Measurements from ENCODE around the gene UNC5C.

- TF ChIP-seq CTCF (conservative IDR thresholded peaks at IDR 0.05; ENCODE audit: low read length), result no peak
- TF ChIP-seq EZH2phosphoT487 (IDR thresholded peaks at IDR 0.05; ENCODE audit: borderline replicate concordance, low read depth, low read length), result no peak
These were observed 378.6 kb downstream of the UNC5C start for GRCh38 chr4:95170176-95170575.
